ENCODE results near the gene RNF115.
"Not testable (repeated sequence)": the region's sequence is repeated elsewhere in the genome, so short reads cannot be mapped to it uniquely, and the experiment has no call there.

Gene RNF115

GRCh38 chr1:145777357-145778145 is 46.3 kb downstream of the RNF115 start:
- no peak for DNase-seq (ENCODE audit: low spot score)

GRCh38 chr1:145773423-145773822 is 50.5 kb downstream of the RNF115 start:
- DNase-seq (ENCODE audit: low spot score) = no peak

- DNase-seq (ENCODE audit: low spot score) = no peak
Observed at GRCh38 chr1:145771056-145771455, 52.8 kb downstream of the RNF115 start.

GRCh38 chr1:145768004-145768403 is 55.9 kb downstream of the RNF115 start:
- not testable (repeated sequence) for DNase-seq (ENCODE audit: low spot score)

GRCh38 chr1:145766926-145767325 is 57.0 kb downstream of the RNF115 start:
- not testable (repeated sequence) for DNase-seq (ENCODE audit: low spot score)

- not testable (repeated sequence) for DNase-seq (ENCODE audit: low spot score)
Observed at GRCh38 chr1:145765585-145766360, 58.1 kb downstream of the RNF115 start.

- not testable (repeated sequence) for DNase-seq (ENCODE audit: low spot score)
Observed at GRCh38 chr1:145765127-145765526, 58.8 kb downstream of the RNF115 start.

GRCh38 chr1:145764231-145764940 is 59.5 kb downstream of the RNF115 start:
- not testable (repeated sequence) for DNase-seq (ENCODE audit: low spot score)

- DNase-seq (ENCODE audit: low spot score) = not testable (repeated sequence)
Observed at GRCh38 chr1:145762001-145762400, 61.9 kb downstream of the RNF115 start.

GRCh38 chr1:145761498-145761897 is 62.4 kb downstream of the RNF115 start:
- DNase-seq (ENCODE audit: low spot score) = not testable (repeated sequence)

- DNase-seq (ENCODE audit: low spot score) = not testable (repeated sequence)
Observed at GRCh38 chr1:145760395-145760949, 63.4 kb downstream of the RNF115 start.

GRCh38 chr1:145759721-145760120 is 64.2 kb downstream of the RNF115 start:
- DNase-seq (ENCODE audit: low spot score) = no peak

GRCh38 chr1:145758575-145758974 is 65.3 kb downstream of the RNF115 start:
- no peak for DNase-seq (ENCODE audit: low spot score)

- DNase-seq (ENCODE audit: low spot score) = no peak
Observed at GRCh38 chr1:145758116-145758515, 65.8 kb downstream of the RNF115 start.

GRCh38 chr1:145757420-145757819 is 66.5 kb downstream of the RNF115 start:
- DNase-seq (ENCODE audit: low spot score) = no peak

- no peak for DNase-seq (ENCODE audit: low spot score)
Observed at GRCh38 chr1:145751491-145752037, 72.3 kb downstream of the RNF115 start.

- DNase-seq (ENCODE audit: low spot score) = no peak
Observed at GRCh38 chr1:145750426-145750825, 73.5 kb downstream of the RNF115 start.

GRCh38 chr1:145747398-145748247 is 76.3 kb downstream of the RNF115 start:
- DNase-seq (ENCODE audit: low spot score) = no peak

- no peak for DNase-seq (ENCODE audit: low spot score)
Observed at GRCh38 chr1:145740269-145740668, 83.6 kb downstream of the RNF115 start.

GRCh38 chr1:145736191-145736590 is 87.7 kb downstream of the RNF115 start:
- DNase-seq (ENCODE audit: low spot score) = no peak

GRCh38 chr1:145730900-145731299 is 93.0 kb downstream of the RNF115 start:
- no peak for DNase-seq (ENCODE audit: low spot score)

Measured in CD4-positive, alpha-beta T cell treated with Interleukin-6 at 100 ng/mL for 8 hours (primary cell).